SU-DHL-6 (cell line): ENCODE results near the gene PLAAT4.
"Not testable (repeated sequence)": the region's sequence is repeated elsewhere in the genome, so short reads cannot be mapped to it uniquely, and the experiment has no call there.

Experiments
- H2AFZ ChIP-seq: fragments of 200-600 bp; sonication (generic); 2 replicates; pipeline ENCODE4 v1.6.1; 2014; ENCODE audit warnings: low read depth, mild to moderate bottlenecking, moderate library complexity, mixed read lengths, antibody characterized with exemption, low read length; ENCODE audit not compliant: severe bottlenecking
- H3F3A ChIP-seq: fragments of 200-600 bp; shearing (Covaris generic); 2 replicates; pipeline ENCODE4 v1.6.0; 2016; ENCODE audit warnings: antibody characterized with exemption, mild to moderate bottlenecking; ENCODE audit not compliant: insufficient read depth
- H3K27ac ChIP-seq: fragments of 200-600 bp; sonication (generic); 2 replicates; pipeline ENCODE4 v1.5.1; 2016; ENCODE audit warnings: low read depth, mild to moderate bottlenecking, low read length, moderate library complexity, mixed read lengths
- H3K27me3 ChIP-seq: fragments of 200-600 bp; sonication (generic), shearing (Covaris generic); 2 replicates; pipeline ENCODE4 v1.6.0; 2014; ENCODE audit warnings: mild to moderate bottlenecking, low read length
- H3K36me3 ChIP-seq: fragments of 200-600 bp; sonication (generic); 2 replicates; pipeline ENCODE4 v1.6.1; 2014; ENCODE audit warnings: mild to moderate bottlenecking, low read length, mixed read lengths
- H3K4me2 ChIP-seq: fragments of 300-600, 200-600 bp; shearing (Covaris generic), sonication (generic); 2 replicates; pipeline ENCODE4 v1.6.0; 2014; ENCODE audit warnings: low read length, low read depth, mild to moderate bottlenecking; ENCODE audit not compliant: poor library complexity, severe bottlenecking
- H3K4me3 ChIP-seq: fragments of 200-600 bp; sonication (generic); 2 replicates; pipeline ENCODE4 v1.5.1; 2014; ENCODE audit warnings: antibody characterized with exemption, low read length, mild to moderate bottlenecking, mixed read lengths; ENCODE audit not compliant: insufficient read depth, poor library complexity, severe bottlenecking
- H3K79me2 ChIP-seq: fragments of 200-600 bp; sonication (generic); 2 replicates; pipeline ENCODE4 v1.6.1; 2014; ENCODE audit warnings: mild to moderate bottlenecking, low read length, moderate library complexity; ENCODE audit not compliant: insufficient read depth
- H3K9ac ChIP-seq: fragments of 200-600 bp; sonication (generic); 2 replicates; pipeline ENCODE4 v1.7.0; 2014; ENCODE audit warnings: mild to moderate bottlenecking, low read length
- H3K9me2 ChIP-seq: fragments of 200-600 bp; sonication (generic); replicated peaks from 2 replicates; pipeline ENCODE4 v1.6.1; 2014; ENCODE audit warnings: low read length; ENCODE audit not compliant: insufficient read depth
- H3K9me3 ChIP-seq: fragments of 200-600 bp; sonication (generic); 2 replicates; pipeline ENCODE4 v1.6.1; 2014; ENCODE audit warnings: low read length, mixed read lengths; ENCODE audit not compliant: insufficient read depth
- H4K20me1 ChIP-seq: fragments of 200-600 bp; sonication (generic); 2 replicates; pipeline ENCODE4 v1.6.1; 2014; ENCODE audit warnings: low read depth, mild to moderate bottlenecking, antibody characterized with exemption, low read length, moderate library complexity, mixed read lengths
- EZH2phosphoT487 ChIP-seq: fragments of 200-600 bp; sonication (generic), shearing (Covaris generic); conservative IDR thresholded peaks from 2 replicates; pipeline ENCODE4 v1.6.1; 2018; ENCODE audit warnings: mild to moderate bottlenecking, antibody characterized with exemption, low read length, moderate library complexity, mixed read lengths
- TF ChIP-seq, protein P1 (sequence below): fragments of 200-600 bp; sonication (generic); IDR thresholded peaks from one replicate; pipeline ENCODE4 v1.5.1; 2017; ENCODE audit warnings: antibody characterized with exemption, mild to moderate bottlenecking, low read length, moderate library complexity; ENCODE audit not compliant: insufficient read depth, poor library complexity, severe bottlenecking

The PLAAT4 gene

DNA sequence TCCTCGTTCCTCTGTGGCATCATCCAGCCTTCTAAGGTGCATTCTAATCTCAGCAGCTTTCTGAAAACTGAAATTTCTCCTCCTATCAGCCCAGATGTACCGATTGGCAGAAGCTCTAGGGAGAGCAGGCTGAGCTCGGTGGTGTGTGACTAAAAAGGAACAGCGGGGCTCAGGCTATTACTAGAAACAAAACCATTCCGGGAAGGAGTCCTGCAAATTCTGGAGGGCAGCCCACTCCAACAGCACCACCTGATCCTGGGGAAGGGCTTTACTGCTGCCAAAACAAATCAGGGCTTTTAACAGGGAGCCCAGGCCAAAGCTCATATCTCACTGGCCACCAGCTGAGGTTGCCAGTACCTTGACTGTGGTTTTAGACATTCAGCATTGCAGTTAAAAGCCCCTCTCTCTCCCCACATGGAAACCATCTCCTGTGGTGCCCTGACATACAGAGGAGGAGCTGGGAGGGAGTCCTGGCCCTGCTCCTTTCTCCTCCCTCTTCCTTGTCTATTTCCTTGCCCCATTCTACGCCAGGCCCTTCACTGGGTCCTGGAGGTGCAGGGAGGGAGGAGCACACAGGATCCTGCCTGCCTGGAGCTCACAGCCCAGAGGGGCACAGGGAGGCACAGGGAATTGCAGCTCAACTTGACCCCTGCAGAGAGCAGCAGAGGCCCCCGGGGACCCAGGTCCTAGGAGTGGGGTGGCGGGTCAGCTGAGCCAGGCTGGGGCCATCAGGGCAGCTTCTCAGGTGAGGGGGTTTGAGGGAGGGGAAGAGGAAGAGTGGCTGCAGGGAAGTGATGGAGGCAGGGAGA, 889 bp downstream of the PLAAT4 start:
- Histone ChIP-seq H3K27ac (no peak overlapping the region), H2AFZ (no peak overlapping the region), H3K27me3 (no peaks in the 10 kb centered on the region), H3K4me2 (no peak overlapping the region), H3K4me3 (no peak overlapping the region), H4K20me1 (no peaks in the 10 kb centered on the region), H3K9me2 (no peaks in the 10 kb centered on the region), H3K9me3 (no peaks in the 10 kb centered on the region), H3K79me2 (no peaks in the 10 kb centered on the region), H3K9ac (no peak overlapping the region), H3K36me3 (no peaks in the 10 kb centered on the region), H3F3A (no peaks in the 10 kb centered on the region)
- TF ChIP-seq, protein P1, sequence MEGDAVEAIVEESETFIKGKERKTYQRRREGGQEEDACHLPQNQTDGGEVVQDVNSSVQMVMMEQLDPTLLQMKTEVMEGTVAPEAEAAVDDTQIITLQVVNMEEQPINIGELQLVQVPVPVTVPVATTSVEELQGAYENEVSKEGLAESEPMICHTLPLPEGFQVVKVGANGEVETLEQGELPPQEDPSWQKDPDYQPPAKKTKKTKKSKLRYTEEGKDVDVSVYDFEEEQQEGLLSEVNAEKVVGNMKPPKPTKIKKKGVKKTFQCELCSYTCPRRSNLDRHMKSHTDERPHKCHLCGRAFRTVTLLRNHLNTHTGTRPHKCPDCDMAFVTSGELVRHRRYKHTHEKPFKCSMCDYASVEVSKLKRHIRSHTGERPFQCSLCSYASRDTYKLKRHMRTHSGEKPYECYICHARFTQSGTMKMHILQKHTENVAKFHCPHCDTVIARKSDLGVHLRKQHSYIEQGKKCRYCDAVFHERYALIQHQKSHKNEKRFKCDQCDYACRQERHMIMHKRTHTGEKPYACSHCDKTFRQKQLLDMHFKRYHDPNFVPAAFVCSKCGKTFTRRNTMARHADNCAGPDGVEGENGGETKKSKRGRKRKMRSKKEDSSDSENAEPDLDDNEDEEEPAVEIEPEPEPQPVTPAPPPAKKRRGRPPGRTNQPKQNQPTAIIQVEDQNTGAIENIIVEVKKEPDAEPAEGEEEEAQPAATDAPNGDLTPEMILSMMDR: no peak
- no peak for TF ChIP-seq EZH2phosphoT487

DNA sequence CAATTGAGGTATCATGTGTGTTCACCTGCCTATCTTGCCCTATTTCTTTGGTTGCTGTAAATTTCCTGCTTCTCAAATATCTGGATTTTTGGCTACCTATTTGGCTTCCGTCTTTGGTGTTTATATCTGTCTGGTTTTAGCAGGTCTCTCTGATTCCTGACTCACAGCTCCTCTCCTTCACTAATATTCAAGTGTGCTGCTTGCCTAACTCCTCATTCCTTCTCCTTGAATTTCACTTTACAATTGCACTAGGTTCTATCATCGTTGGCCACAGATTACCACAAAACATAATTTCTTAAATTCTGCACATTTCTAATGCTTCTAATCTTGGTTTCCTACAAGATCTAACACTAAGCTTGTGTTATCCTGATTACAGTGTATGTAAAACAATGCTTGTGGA, 5.9 kb downstream of the PLAAT4 start:
- H3K4me3 ChIP-seq, H3F3A ChIP-seq, H3K27ac ChIP-seq, H3K9ac ChIP-seq, H3K4me2 ChIP-seq, H3K79me2 ChIP-seq, H4K20me1 ChIP-seq, H3K36me3 ChIP-seq, H2AFZ ChIP-seq, H3K9me3 ChIP-seq, H3K9me2 ChIP-seq, H3K27me3 ChIP-seq: not testable (repeated sequence)

DNA sequence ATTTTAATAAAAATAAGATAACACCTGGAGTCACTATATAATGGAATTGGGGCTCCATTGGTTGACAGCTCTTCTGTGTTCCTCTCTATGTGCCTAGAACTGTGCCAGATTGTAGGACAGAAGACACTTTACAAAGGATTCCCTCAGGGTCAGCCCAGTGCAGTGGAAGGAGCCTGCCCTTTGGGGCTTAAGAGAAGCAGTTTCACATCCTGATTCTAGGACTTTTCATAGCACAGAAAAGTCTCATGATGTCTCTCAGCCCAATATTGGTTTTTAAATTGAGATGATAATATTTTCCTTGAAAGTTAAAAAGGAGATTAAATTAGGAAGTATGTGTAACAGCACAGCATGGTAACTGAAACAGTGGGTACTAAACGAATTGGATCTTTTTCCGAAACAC, 7.1 kb downstream of the PLAAT4 start:
- H3F3A ChIP-seq: no peaks in the 10 kb centered on the region
- no peak for TF ChIP-seq EZH2phosphoT487
- no peaks in the 10 kb centered on the region for H3K9me3 ChIP-seq

DNA sequence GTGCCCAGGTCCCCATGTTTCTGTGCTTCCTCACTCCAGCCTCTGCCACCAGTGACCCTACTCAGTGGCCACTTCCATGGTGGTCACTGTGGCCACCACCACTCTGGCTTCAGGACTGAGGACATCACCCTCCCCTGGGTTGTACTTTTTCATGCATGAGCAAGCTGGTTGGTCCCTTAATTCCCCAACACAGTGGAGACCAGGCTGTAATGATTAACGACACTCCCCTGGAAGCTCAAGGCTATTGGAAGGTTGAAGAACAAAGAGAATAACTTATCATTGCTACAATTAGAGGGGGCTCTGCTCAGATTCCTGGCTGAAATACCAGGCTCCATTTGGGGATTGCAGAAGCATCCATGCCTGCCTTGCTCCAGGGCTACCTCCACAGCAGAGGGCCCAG, 10.5 kb downstream of the PLAAT4 start:
- Histone ChIP-seq H3K9me2 (no peaks in the 10 kb centered on the region), H3F3A (no peaks in the 10 kb centered on the region), H3K9me3 (no peaks in the 10 kb centered on the region), H4K20me1 (no peaks in the 10 kb centered on the region), H3K4me3 (no peak overlapping the region), H2AFZ (no peak overlapping the region), H3K27ac (no peak overlapping the region), H3K4me2 (no peak overlapping the region), H3K79me2 (no peaks in the 10 kb centered on the region), H3K36me3 (no peaks in the 10 kb centered on the region), H3K27me3 (no peaks in the 10 kb centered on the region), H3K9ac (no peak overlapping the region)
- TF ChIP-seq EZH2phosphoT487: no peak

More for the DNA sequence above, 7.1 kb downstream of the PLAAT4 start:
- no peaks in the 10 kb centered on the region for H3K9me2 ChIP-seq
- H3K27me3 ChIP-seq: no peaks in the 10 kb centered on the region
- no peaks in the 10 kb centered on the region for H4K20me1 ChIP-seq
- H2AFZ ChIP-seq: no peak overlapping the region
- no peaks in the 10 kb centered on the region for H3K36me3 ChIP-seq
- H3K79me2 ChIP-seq: no peaks in the 10 kb centered on the region
- no peak overlapping the region for H3K4me2 ChIP-seq
- no peak overlapping the region for H3K4me3 ChIP-seq
- no peak overlapping the region for H3K27ac ChIP-seq
- no peak overlapping the region for H3K9ac ChIP-seq

DNA sequence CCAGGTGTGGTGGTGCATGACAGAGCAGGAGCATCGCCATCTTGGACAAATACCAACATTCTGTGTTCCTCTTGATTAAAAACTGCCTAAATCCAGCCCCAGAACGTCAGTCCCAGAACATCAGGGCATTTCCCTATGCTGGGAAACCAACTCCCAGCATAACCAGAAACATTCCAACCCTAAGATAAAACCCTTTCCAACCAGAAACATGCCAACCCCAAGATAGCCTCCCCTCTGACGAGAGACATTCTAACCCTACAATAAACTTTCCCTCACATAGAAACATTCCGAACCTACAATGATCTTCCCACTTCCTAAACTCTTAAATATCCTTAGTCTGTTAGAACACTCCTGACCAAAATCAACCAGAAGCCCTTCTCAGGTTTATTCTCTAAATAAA, 11.6 kb downstream of the PLAAT4 start:
- no peaks in the 10 kb centered on the region for H3K9me2 ChIP-seq
- H3K9me3 ChIP-seq: no peaks in the 10 kb centered on the region
- H2AFZ ChIP-seq: no peak overlapping the region
- no peak overlapping the region for H3K27ac ChIP-seq
- no peaks in the 10 kb centered on the region for H3F3A ChIP-seq
- no peaks in the 10 kb centered on the region for H3K36me3 ChIP-seq
- H3K4me3 ChIP-seq: no peak overlapping the region
- TF ChIP-seq EZH2phosphoT487: no peak
- TF ChIP-seq, protein P1: no peak
- no peaks in the 10 kb centered on the region for H3K27me3 ChIP-seq
- H3K9ac ChIP-seq: no peak overlapping the region
- H4K20me1 ChIP-seq: no peaks in the 10 kb centered on the region
- no peak overlapping the region for H3K4me2 ChIP-seq
- no peaks in the 10 kb centered on the region for H3K79me2 ChIP-seq
